WI38 (cell line): Measurements from ENCODE around the gene TNFSF15.
"Not testable (repeated sequence)": the region's sequence is repeated elsewhere in the genome, so short reads cannot be mapped to it uniquely, and the experiment has no call there.

Experiments
- H3K4me3 ChIP-seq: 2 replicates; pipeline ENCODE4 v1.5.1; 2011; ENCODE audit warnings: low read depth, mild to moderate bottlenecking, control low read depth, low read length
- CTCF ChIP-seq: IDR thresholded peaks from 2 replicates; pipeline ENCODE4 v1.5.1; 2012; ENCODE audit warnings: low read depth, mild to moderate bottlenecking, control low read depth, low read length

The TNFSF15 gene

GRCh38 chr9:114754581-114754980 is 51.3 kb downstream of the TNFSF15 start:
- no peak for TF ChIP-seq CTCF
- H3K4me3 ChIP-seq, result no peak overlapping the region

DNA sequence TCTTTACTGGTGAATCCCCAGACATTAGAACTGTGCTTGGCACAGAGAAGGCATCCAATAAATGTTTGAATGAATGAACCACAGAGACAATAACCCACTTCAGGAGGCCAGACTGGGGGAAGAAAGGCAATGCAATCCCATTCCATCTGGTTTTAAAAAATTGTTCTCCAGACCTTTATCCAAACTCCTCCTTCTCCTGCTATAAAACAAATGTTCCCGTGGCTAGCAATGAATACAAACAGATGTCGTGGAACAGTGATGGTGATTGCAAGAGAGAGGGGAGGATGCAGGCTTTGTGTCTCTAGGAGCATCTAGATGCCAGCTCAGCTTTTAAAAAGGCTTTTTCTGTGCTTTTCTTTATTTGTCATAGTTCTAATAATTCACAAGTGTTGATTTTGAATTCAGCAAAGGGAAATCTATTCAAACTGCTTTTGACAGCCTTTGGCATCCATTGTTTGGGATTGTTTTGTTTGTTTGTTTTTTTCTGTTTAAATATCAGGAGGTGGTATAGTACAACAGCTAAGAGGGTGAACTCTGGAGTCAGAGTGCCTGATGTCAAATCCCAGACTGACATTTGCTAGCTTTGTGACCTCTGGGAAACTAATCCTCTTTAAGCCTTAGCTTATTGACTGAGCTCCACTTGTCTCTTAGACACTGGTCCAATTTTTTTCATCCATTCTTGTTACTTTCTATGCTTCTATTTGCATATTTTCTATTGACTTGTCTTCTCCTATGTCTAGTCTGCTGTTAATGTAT is 59.1 kb downstream of the TNFSF15 start:
- no peak overlapping the region for H3K4me3 ChIP-seq
- no peak for TF ChIP-seq CTCF

DNA sequence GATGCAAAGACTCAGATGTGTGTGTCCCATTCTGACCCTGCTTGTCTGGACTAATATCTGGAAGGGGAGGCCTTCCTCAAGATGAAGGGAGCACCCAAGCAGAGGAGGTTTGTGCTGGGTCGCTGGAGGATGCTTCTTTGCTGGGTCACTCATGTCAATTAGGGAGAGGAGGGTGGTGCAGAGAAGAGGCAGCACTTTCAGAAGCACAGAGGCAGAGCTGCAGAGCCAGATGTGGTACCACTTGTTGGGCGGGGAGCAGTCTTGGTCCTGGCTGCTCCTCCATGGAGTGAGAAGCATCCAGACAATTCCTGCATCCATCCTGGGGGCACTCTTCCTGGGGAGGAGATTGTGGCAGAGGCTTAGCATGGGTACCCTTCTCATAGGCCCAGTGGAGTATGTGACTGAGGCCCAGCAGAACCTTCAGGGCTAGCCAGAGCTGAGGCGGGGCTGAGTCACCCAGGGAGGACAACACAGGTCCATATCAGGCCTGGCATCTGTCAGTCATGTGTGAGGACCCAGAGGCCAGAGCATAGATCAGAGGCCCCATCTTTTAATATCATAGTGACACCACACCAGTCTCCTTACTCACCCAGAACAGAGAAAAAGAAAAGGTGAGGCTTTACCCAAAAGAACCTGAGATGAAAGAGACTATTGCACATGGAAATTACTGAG is 59.8 kb downstream of the TNFSF15 start:
- TF ChIP-seq CTCF, result no peak
- H3K4me3 ChIP-seq, result no peak overlapping the region

- TF ChIP-seq CTCF, result no peak
- H3K4me3 ChIP-seq, result no peak overlapping the region
Measured at GRCh38 chr9:114745108-114745848, 60.6 kb downstream of the TNFSF15 start.

GRCh38 chr9:114743446-114743845 is 62.4 kb downstream of the TNFSF15 start:
- TF ChIP-seq CTCF, result no peak
- no peak overlapping the region for H3K4me3 ChIP-seq

DNA sequence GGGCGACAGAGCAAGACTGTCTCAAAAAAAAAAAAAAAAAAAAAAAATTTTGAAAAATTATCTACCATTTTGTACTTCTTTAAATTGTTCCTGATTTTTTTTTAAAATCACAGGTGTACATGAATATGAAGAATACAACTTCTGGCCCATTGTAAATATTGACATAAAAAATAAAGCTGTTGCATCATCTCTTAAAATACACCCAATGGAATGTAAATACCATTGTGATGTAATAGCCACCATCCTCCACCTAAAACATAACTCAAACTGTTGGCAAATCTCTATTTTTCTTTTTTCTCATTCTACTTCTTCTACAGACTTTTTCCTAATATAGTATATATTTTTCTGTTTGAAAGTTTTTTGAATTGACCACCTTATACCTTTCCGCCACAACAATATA is 62.9 kb downstream of the TNFSF15 start:
- no peak overlapping the region for H3K4me3 ChIP-seq
- no peak for TF ChIP-seq CTCF

- H3K4me3 ChIP-seq, result not testable (repeated sequence)
Measured at GRCh38 chr9:114741521-114741920, 64.3 kb downstream of the TNFSF15 start.
